Cortex of kidney (tissue), 1 donor: ENCODE data around the gene BCL2L13.
"Not testable (repeated sequence)": the region's sequence is repeated elsewhere in the genome, so short reads cannot be mapped to it uniquely, and the experiment has no call there.

Source experiments
- DNase-seq: peaks from one replicate; lab custom pipeline; 2025; lab: John Stamatoyannopoulos, UW

Gene BCL2L13

GRCh38 chr22:17764852-17765251, 126.3 kb downstream of the BCL2L13 start:
- not testable (repeated sequence) for DNase-seq

GRCh38 chr22:17767233-17768065, 128.9 kb downstream of the BCL2L13 start:
- no peak for DNase-seq

GRCh38 chr22:17769013-17769715, 130.6 kb downstream of the BCL2L13 start:
- no peak for DNase-seq

DNA sequence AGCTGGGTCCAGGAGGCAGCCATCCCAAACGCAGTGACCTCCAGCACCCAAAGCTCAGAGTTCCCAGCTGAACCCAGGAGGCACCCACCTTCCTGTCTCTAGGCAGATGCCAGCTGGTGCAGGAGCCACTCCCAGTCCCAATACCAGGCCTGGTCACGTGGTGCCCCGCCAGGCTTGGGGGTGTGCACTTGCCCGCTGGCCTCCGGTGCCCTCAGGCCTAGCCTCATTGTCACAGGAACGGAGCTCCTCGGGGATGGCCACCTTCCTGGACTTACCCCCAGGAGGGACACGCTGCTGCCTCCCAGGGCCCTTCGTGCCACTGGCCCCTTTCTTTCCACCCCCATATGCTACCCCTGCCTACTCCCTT, 131.1 kb downstream of the BCL2L13 start:
- no peak for DNase-seq

GRCh38 chr22:17770180-17771077, 131.9 kb downstream of the BCL2L13 start:
- no peak for DNase-seq

- DNase-seq, result no peak
Observed at GRCh38 chr22:17772249-17772957, 133.8 kb downstream of the BCL2L13 start.

DNA sequence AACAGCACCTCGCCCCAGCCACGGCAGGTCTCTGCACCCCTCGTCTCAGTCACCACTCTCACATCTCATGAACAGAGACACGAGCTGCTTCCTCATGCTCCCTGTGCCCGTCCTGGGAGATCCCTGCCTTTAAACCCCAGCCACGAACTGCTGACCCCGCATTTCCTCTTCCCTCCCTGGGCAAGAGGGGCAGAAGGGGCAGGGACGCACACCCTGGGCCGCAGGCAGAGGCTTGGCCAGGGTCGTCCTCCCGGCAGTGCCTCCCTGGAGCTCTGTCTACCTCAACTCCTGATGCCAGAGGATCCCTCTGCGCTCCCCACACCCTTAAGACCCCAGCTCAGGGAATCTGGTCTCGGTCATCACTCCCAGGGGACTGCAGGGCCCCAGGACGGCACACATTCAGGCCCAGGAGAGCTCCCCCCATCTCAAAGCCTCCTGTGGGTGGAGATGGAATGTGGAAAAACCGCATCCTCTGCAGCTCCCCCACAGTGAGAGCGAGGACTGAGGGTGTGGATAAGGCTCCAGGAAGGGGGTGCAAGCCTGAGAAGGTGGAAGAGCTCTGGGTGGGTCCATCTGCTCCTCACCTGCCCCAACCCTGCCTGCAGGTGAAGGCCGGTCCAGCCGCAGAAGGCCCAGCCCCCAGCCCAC, 134.5 kb downstream of the BCL2L13 start:
- no peak for DNase-seq

- DNase-seq, result no peak
Observed at GRCh38 chr22:17773606-17774205, 135.1 kb downstream of the BCL2L13 start.

DNA sequence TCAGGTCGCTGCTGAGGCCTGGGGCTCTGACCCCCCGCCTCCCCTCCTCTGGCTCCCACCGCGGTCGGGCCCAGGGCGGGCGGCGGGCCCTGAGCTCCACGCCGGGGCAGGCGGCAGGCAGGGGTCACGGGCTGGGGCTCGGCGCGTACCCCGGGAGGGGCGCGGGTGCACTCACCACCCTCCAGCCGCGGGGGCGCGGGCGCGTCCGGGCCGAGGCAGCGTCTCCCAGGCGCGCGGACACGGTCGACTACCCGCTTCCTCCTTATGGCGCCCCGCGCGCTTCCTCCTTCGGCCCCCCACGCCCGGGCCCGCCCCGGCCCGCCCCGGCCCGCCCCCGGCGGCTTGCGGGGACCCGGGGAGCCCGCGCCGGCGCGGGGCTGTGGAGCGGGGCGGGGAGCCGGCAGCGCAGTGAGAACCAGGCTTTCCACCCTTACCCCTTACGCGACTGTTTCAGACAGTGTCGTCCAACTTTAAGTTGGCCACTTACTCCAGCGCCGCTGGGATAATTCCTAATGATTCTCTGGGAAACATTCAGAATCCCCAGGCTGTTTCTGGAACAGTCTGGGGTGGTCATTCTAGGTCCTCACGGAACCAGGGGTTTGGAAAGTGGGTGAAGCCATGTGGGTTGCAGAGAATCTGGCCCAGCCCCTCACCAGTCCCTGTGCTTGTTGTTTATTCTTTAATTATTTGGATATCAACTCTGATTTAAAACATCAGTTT, 135.8 kb downstream of the BCL2L13 start, which contains the start of gene BID:
Gene BID, minus strand, starts transcription at position 264 of the 720 bp plus-strand sequence. CDS start 24,353 bp downstream, outside the sequence.
- DNase-seq, result no peak

DNA sequence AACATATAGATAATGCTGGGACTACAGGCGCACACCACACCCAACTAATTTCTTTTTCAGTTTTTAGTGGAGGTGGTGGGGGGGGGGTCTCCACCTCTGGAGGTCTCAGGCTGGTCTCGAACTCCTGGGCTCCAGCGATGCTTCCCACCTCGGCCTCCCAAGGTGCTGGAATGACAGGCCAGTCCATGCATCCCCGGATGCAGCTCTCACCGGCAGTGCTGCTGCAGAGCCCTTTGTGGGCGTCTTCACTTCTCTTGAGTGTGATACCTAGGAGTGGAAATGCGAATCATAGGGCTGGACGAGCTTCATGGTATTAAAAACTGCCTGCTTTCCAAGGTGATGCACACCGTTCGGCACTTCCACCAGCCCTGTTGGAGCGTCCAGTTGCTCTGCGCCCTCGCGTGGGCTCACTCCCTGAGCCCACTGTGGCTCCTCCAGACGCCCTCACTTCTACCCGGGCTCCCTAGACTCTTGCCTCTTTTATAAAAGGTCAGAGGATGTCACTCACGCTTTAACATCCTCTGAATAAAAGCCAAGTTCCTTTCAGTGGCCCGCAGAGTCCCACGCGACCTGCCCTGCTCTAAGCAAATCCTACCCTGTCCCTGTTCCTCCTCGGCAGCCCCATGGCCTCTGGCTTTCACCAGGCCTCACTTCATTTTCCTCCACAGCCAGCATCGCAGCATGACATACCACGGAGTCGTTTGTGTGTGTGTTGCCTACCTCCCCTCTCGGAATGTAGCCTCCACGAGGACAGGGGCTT, 136.5 kb downstream of the BCL2L13 start:
- no peak for DNase-seq

GRCh38 chr22:17775781-17776465, 137.4 kb downstream of the BCL2L13 start:
- DNase-seq, result no peak

DNA sequence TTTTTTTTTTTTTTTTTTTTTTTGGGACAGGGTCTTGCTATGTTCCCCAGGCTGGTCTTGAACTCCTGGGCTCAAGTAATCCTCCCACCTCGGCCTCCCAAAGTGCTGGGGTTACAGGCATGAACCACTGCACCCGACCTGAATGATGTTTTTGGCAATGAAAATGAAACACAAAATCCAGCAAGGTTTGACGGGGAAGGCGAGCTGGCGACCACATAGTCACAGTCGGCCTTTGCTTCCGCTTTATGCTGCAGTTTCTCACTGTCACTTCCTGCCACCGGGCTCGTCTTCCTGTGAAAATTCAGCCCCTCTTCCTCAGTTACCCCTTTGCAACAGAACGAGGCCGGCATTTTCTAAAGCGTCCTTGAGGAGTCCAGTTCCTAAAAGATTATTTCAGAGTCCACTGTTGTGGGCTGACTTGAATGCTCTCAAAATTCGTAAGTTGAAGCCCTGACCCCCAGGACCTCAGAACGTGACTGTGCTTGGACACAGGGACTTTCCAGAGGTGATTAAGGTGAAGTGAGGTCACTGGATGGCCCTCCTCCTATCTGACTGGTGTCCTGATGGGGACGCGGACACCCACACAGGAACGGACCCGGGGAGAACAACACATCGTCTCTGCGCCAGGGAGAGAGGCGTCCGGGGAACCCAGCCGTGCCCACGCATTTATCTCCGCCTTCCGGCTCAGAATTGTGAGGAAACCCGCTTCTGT, 138.6 kb downstream of the BCL2L13 start:
- no peak for DNase-seq

DNA sequence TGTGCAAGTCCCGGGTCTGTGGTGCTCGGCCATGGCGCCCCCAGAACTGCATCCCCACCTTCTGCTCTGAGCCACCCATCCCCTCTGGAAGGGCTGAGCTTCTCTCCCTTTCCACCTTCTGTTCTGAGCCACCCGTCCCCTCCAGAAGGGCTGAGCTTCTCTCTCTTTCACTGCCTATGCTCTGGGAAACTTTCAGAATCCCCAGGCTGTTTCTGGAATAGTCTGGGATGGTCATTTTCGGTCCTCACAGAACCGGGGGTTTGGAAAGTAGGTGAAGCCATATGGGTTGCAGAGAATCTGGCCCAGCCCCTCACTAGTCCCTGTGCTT, 139.1 kb downstream of the BCL2L13 start:
- DNase-seq, result no peak

DNA sequence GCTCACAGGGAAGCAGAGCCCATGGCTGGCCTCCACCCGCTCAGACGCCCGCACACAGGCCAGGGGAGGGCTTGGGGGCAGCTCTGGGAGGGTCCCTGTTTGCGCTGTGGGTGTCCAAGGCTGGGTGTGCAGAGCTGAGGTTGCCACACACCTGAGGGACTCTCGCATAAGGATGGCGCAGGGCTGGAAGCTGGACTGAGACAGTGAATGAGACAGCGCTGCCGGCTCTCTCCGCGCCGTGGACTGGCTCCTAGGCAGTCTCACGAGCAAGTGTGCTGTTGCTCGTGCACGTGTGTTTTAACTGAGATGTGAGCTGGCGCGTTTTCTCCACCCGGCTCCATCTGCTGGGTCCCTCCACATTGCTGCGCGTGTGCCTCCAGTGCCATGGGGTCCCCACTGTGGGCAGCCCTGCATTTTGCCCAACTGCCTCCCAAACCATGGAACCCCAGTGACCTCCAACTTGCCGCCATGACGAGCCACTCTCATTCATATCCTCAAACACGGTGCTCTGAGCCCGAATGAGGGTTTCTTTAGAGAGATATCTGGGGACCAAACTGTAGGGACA, 139.9 kb downstream of the BCL2L13 start:
- no peak for DNase-seq

DNA sequence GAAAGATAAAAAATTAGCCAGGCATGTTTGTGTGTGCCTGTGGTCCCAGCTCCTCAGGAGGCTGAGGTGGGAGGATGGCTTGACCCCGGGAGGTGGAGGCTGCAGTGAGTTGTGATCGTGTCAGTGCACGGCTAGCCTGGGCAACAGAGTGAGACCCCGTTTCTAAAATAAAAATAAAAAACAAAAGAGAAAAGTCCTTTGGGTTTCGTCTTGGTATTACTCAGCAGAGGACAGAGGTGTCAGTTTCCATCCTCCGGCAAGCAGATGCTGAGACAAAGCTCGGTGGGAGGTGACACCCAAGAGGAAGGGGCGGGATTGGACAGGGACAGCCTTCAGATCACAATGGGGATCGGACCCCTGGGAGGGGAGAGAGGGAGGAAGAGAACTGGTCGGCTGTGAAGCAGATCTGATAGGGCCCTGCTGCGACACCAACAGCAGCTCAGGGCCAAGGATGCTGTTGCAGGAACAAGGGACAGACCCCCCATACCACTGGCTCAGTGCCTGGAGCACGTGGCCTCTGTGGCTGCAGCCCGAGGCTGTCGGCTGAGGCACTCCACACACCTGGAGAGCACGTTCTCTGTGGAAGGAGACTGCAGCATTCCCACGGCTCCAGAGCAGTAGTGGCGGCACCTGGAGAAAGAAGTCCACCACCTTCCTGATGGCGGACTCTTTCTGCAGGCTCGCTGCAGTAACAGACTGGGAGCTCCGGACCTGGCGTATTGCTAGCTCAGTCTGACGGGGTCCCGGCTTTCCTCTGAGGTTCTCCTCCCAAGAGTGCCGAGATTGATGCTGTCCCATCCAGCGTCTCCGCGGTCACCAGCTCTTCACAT, 140.9 kb downstream of the BCL2L13 start:
- no peak for DNase-seq

DNA sequence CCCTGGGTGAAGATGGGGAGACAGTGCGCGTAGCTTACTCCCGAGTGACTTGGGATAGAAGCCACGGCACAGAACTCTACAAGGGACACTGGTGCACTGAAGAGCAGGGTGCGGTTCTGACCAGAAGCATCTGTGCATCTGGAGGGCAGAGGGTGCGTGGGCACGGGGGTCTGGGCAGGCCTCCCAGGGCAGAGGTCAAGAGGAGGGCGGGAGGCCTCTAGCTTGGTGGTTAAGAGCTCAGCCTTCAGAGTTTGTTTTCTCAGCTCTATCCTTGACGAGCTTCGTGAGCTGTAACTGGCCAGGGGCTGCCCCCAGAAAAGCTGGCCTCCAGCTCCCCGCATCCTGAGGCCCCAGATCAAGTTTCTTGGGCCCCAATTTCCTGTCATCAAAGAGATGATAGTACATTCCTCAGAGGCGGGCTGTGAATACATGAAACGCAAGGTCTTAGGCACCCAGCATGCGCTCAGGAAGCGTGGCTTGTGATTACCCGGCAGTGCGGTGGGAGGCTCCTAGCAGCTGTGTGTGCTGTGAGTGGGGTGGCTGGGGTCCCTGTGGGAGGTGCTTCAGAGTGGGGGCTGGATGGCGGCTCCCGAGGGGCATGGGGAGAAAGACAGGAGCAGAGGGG, 141.7 kb downstream of the BCL2L13 start:
- no peak for DNase-seq
